HG02759 (cell line): ENCODE results near the gene SNIP1.
"Not testable (repeated sequence)": the region's sequence is repeated elsewhere in the genome, so short reads cannot be mapped to it uniquely, and the experiment has no call there.

Experiments
- ATAC-seq: cut with Tn5 transposase; IDR thresholded peaks from one replicate; pipeline ENCODE4 v1.9.1; 2021; ENCODE audit warnings: mild to moderate bottlenecking, moderate library complexity; ENCODE audit not compliant: unreplicated experiment

Gene SNIP1

GRCh38 chr1:37559957-37560379 lies 5.9 kb upstream of the SNIP1 start:
- not testable (repeated sequence) for ATAC-seq

GRCh38 chr1:37559080-37559479 lies 5.0 kb upstream of the SNIP1 start:
- no peak for ATAC-seq

- ATAC-seq: no peak
These were observed 4.3 kb upstream of the SNIP1 start for GRCh38 chr1:37558411-37558810.

GRCh38 chr1:37557402-37557801 lies 3.3 kb upstream of the SNIP1 start:
- no peak for ATAC-seq

GRCh38 chr1:37556712-37557196 lies 2.7 kb upstream of the SNIP1 start, which contains the start of gene DNALI1:
DNALI1 (plus strand) TSS chr1:37556940; CDS start chr1:37556995, 55 bp downstream.
- no peak for ATAC-seq

- ATAC-seq: no peak
These were observed 531 bp downstream of the SNIP1 start for GRCh38 chr1:37553598-37553926.

- no peak for ATAC-seq
These were observed 4.8 kb downstream of the SNIP1 start for GRCh38 chr1:37549341-37549740.

- no peak for ATAC-seq
These were observed 9.1 kb downstream of the SNIP1 start for GRCh38 chr1:37545019-37545418.

GRCh38 chr1:37544530-37544929 lies 9.6 kb downstream of the SNIP1 start:
- ATAC-seq: no peak

GRCh38 chr1:37540036-37540785 lies 13.9 kb downstream of the SNIP1 start:
- ATAC-seq: no peak

- not testable (repeated sequence) for ATAC-seq
These were observed 14.9 kb downstream of the SNIP1 start for GRCh38 chr1:37539154-37539553.

- ATAC-seq: no peak
These were observed 16.7 kb downstream of the SNIP1 start for GRCh38 chr1:37537378-37537777.

GRCh38 chr1:37533317-37534093 lies 20.6 kb downstream of the SNIP1 start:
- ATAC-seq: no peak

- ATAC-seq: not testable (repeated sequence)
These were observed 21.5 kb downstream of the SNIP1 start for GRCh38 chr1:37532418-37533156.

- ATAC-seq: not testable (repeated sequence)
These were observed 24.2 kb downstream of the SNIP1 start for GRCh38 chr1:37529888-37530287.

- no peak for ATAC-seq
These were observed 34.5 kb downstream of the SNIP1 start for GRCh38 chr1:37519613-37520012.

GRCh38 chr1:37518929-37519328 lies 35.2 kb downstream of the SNIP1 start:
- not testable (repeated sequence) for ATAC-seq

GRCh38 chr1:37518241-37518640 lies 35.9 kb downstream of the SNIP1 start:
- not testable (repeated sequence) for ATAC-seq

GRCh38 chr1:37517569-37517968 lies 36.5 kb downstream of the SNIP1 start:
- no peak for ATAC-seq

- no peak for ATAC-seq
These were observed 38.7 kb downstream of the SNIP1 start for GRCh38 chr1:37515185-37516034.
